ENCODE measurements around the gene UGT1A8.

DNA sequence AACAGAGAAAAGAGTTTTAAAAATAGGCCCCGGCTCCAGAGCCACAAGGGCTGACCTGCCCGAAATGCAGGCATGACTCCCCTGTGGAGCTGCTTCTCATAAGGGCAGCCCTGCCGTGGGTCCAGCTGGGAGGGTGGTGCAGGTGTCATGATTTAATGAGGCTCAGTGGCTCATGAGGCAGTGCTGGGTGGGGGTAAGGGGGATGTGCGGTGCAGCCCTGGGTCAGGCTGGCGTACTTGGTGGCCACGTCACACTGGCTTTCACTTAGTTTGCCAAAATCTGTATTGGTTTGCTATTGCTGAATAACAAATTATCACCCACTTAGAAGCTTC, 203.3 kb downstream of the UGT1A8 start:
- TF ChIP-seq, protein P1, sequence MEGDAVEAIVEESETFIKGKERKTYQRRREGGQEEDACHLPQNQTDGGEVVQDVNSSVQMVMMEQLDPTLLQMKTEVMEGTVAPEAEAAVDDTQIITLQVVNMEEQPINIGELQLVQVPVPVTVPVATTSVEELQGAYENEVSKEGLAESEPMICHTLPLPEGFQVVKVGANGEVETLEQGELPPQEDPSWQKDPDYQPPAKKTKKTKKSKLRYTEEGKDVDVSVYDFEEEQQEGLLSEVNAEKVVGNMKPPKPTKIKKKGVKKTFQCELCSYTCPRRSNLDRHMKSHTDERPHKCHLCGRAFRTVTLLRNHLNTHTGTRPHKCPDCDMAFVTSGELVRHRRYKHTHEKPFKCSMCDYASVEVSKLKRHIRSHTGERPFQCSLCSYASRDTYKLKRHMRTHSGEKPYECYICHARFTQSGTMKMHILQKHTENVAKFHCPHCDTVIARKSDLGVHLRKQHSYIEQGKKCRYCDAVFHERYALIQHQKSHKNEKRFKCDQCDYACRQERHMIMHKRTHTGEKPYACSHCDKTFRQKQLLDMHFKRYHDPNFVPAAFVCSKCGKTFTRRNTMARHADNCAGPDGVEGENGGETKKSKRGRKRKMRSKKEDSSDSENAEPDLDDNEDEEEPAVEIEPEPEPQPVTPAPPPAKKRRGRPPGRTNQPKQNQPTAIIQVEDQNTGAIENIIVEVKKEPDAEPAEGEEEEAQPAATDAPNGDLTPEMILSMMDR (IDR thresholded peaks at IDR 0.05; ENCODE audit: insufficient read depth, low read length): no peak
- TF ChIP-seq, protein P2, sequence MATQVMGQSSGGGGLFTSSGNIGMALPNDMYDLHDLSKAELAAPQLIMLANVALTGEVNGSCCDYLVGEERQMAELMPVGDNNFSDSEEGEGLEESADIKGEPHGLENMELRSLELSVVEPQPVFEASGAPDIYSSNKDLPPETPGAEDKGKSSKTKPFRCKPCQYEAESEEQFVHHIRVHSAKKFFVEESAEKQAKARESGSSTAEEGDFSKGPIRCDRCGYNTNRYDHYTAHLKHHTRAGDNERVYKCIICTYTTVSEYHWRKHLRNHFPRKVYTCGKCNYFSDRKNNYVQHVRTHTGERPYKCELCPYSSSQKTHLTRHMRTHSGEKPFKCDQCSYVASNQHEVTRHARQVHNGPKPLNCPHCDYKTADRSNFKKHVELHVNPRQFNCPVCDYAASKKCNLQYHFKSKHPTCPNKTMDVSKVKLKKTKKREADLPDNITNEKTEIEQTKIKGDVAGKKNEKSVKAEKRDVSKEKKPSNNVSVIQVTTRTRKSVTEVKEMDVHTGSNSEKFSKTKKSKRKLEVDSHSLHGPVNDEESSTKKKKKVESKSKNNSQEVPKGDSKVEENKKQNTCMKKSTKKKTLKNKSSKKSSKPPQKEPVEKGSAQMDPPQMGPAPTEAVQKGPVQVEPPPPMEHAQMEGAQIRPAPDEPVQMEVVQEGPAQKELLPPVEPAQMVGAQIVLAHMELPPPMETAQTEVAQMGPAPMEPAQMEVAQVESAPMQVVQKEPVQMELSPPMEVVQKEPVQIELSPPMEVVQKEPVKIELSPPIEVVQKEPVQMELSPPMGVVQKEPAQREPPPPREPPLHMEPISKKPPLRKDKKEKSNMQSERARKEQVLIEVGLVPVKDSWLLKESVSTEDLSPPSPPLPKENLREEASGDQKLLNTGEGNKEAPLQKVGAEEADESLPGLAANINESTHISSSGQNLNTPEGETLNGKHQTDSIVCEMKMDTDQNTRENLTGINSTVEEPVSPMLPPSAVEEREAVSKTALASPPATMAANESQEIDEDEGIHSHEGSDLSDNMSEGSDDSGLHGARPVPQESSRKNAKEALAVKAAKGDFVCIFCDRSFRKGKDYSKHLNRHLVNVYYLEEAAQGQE (IDR thresholded peaks at IDR 0.05; ENCODE audit: insufficient replicate concordance, low read depth): no peak

Data from HL-60 (cell line).